Esophagus muscularis mucosa (tissue), 4 donors: ENCODE results near the gene MCTP2. TPM values are rescaled to one million over a fixed set of nuclear protein-coding genes. Genes with fewer than 3 reads are reported as not detected.
"Not testable (repeated sequence)": the region's sequence is repeated elsewhere in the genome, so short reads cannot be mapped to it uniquely, and the experiment has no call there.

Experiments
- DNase-seq: peaks from one replicate; pipeline ENCODE4 v3.0.0-alpha.2; 2017; ENCODE audit errors: extremely low spot score
- H3K27ac ChIP-seq, 4 donors: fragments of 200-600 bp; sonication (generic); replicated peaks in 1 of 4; 1 replicate in 3 of 4; 2 replicates in 1 of 4; pipeline ENCODE4 v1.5.1; 2016 to 2019; ENCODE audit warnings: mild to moderate bottlenecking in 1 of 4
- H3K27me3 ChIP-seq, 4 donors: fragments of 200-600 bp; sonication (generic); one replicate each; pipeline versions ENCODE4 v1.5.1 to v1.6.0; 2016 to 2019
- H3K36me3 ChIP-seq, 4 donors: fragments of 200-600 bp; sonication (generic); one replicate each; pipeline ENCODE4 v1.5.1; 2016 to 2019
- H3K4me1 ChIP-seq, 4 donors: fragments of 200-600 bp; sonication (generic); one replicate each; pipeline ENCODE4 v1.5.1; 2016 to 2019
- H3K4me3 ChIP-seq, 4 donors: fragments of 200-600 bp; sonication (generic); 1 replicate in 2 of 4; 2 replicates in 2 of 4; pipeline ENCODE4 v1.5.1; 2016 to 2019; ENCODE audit warnings: mild to moderate bottlenecking in 4 of 4, moderate library complexity in 1 of 4
- H3K9me3 ChIP-seq, 4 donors: fragments of 200-600 bp; sonication (generic); 1 replicate in 3 of 4; 2 replicates in 1 of 4; pipeline ENCODE4 v1.5.1; 2016 to 2019
- EP300 ChIP-seq: sonication (generic); formaldehyde crosslinking; IDR thresholded peaks from one replicate; pipeline ENCODE4 v1.6.1; 2017; ENCODE audit warnings: antibody characterized with exemption
- POLR2A ChIP-seq: fragments of 450-650 bp; IDR thresholded peaks from one replicate; pipeline ENCODE4 v1.6.1; 2017; ENCODE audit warnings: antibody characterized with exemption, moderate library complexity, mild to moderate bottlenecking, low read depth
- POLR2AphosphoS5 ChIP-seq, 2 donors: sonication (generic); formaldehyde crosslinking; IDR thresholded peaks; one replicate each; pipeline ENCODE4 v1.6.1; 2017; ENCODE audit warnings: antibody characterized with exemption in 2 of 2
- WGBS: methylation state at CpG from one replicate; pipeline ENCODE4 v1.1.5; 2018; 5-methylcytosine and 5-hydroxymethylcytosine counted together
- intact Hi-C: fragments of 100-400 bp; cut with DNase I; formaldehyde crosslinking; loops from one replicate; pipeline ENCODE4 v1.15.1; 2023
- total RNA-seq, 4 donors: library from RNA; depleted of rRNA; stranded (reverse); fragments of >200 nt; gene quantifications; one replicate each; pipeline versions ENCODE4 v1.1.0 to v1.2.1, GENCODE V29; 2016
- TF ChIP-seq, protein P1 (sequence below), 3 experiments: fragments of 200-600 bp in 2 of 3; fragments of 450-650 bp in 1 of 3; sonication (generic) in 2 of 3; IDR thresholded peaks; one replicate each; pipeline ENCODE4 v1.5.1; 2017 to 2019; ENCODE audit warnings: antibody characterized with exemption in 3 of 3, mild to moderate bottlenecking in 2 of 3, moderate library complexity in 1 of 3

MCTP2 gene
- total RNA-seq, 4 donors from 2014 or later, result 2.4 to 14.6 (median 4.4) TPM

DNA sequence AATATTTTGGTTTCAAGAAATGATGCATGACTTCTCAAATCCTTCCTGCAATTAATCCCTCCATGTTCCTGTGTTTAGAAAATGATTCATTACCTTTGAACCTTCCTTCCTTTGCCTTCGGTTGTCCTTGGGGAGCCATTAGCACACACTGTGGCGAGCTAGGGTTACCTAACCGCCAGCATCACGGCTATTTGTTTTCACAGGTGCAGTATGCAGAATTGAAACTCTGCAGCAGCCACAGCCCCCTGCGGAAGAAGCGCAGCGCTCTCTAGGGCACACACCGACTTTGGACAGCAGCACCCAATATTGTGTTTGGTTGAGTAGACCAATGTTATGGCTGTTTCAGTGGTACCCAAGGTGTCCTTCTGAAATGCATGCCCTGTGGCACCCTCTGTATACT lies 247.4 kb downstream of the MCTP2 start:
- no peaks in the 10 kb centered on the region for H3K27me3 ChIP-seq
- no peak overlapping the region for H3K27ac ChIP-seq
- no peaks in the 10 kb centered on the region for H3K9me3 ChIP-seq
- peaks cover 0 to 16% (median 5%) of the 10 kb centered on the region in 4 donors for H3K4me1 ChIP-seq
- WGBS, result 92% methylated on average over 8 of the region's 8 CpGs
- no peak overlapping the region for H3K4me3 ChIP-seq
- DNase-seq, result no peak
- TF ChIP-seq EP300 (no peak), POLR2AphosphoS5 (IDR thresholded peaks at IDR 0.05) (no peak), POLR2A (no peak)
- TF ChIP-seq, protein P1, sequence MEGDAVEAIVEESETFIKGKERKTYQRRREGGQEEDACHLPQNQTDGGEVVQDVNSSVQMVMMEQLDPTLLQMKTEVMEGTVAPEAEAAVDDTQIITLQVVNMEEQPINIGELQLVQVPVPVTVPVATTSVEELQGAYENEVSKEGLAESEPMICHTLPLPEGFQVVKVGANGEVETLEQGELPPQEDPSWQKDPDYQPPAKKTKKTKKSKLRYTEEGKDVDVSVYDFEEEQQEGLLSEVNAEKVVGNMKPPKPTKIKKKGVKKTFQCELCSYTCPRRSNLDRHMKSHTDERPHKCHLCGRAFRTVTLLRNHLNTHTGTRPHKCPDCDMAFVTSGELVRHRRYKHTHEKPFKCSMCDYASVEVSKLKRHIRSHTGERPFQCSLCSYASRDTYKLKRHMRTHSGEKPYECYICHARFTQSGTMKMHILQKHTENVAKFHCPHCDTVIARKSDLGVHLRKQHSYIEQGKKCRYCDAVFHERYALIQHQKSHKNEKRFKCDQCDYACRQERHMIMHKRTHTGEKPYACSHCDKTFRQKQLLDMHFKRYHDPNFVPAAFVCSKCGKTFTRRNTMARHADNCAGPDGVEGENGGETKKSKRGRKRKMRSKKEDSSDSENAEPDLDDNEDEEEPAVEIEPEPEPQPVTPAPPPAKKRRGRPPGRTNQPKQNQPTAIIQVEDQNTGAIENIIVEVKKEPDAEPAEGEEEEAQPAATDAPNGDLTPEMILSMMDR (IDR thresholded peaks at IDR 0.05), result no peak
- H3K36me3 ChIP-seq, result no peaks in the 10 kb centered on the region
- intact Hi-C loops, result no loop called here

DNA sequence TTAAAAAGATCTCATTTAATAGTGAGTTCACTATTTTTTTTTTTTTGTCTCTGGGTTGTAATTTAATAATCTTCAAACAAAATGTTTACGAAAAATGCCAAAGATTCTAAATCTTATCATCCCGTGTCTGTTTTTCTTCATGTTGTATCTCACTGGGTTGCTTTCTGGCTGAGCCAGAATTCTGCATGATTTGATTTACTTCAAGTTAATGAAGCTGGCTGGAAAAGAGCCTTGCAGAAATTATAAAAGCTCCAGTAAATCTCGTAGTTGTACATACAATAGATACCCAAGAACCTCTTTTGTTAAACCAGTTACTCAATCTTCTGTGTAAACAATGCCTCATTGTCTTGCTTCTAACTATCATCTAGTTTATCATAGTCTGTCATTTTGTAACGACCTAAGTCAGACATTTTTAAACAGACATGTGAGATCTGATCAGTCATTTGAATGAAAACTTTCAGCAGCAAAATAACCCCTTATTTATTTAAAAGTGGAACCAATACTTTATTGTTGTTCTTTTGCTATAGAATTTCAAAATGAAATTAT lies 249.0 kb downstream of the MCTP2 start:
- DNase-seq, result no peak
- Histone ChIP-seq H3K27me3 (no peaks in the 10 kb centered on the region), H3K4me3 (no peak overlapping the region), H3K27ac (no peak overlapping the region), H3K4me1 (peaks cover 0 to 16% (median 5%) of the 10 kb centered on the region in 4 donors), H3K9me3 (no peaks in the 10 kb centered on the region), H3K36me3 (no peaks in the 10 kb centered on the region)
- WGBS, result 35% methylated on average over 4 of the region's 4 CpGs
- intact Hi-C loops, result no loop called here
- TF ChIP-seq POLR2AphosphoS5 (IDR thresholded peaks at IDR 0.05), result no peak
- no peak for TF ChIP-seq POLR2A
- no peak for TF ChIP-seq EP300
- TF ChIP-seq, protein P1 (IDR thresholded peaks at IDR 0.05), result no peak

DNA sequence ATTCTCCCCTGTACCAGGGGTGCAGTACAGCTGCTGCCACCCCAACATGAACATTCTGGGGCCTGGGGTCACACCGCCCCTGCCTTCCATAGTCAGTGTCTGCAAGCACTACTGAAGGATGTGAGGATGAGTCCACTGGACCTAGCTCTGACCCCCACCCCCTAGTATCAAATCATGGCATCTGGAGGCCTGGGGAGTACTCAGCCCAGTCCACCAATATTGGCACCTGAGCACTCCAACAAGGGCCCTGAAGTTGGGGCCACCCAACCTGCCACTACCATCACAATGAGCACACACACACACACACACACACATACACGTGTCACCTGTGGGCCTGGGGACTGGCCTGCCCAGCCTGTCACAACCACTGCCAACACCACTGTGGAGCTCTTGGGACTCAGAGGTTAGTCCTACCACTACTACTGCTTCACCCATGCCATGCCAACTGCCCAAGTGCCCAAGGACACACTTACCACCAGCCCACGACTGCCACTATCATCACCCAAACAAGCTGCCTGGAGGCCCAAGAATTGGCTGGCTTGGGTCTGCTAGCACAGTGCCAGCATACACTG lies 253.9 kb downstream of the MCTP2 start:
- intact Hi-C loops, result no loop called here
- Histone ChIP-seq H3K4me3 (no peak overlapping the region), H3K4me1 (peaks cover 0 to 30% (median 16%) of the 10 kb centered on the region in 4 donors), H3K27ac (no peak overlapping the region), H3K36me3 (no peaks in the 10 kb centered on the region), H3K27me3 (no peaks in the 10 kb centered on the region), H3K9me3 (no peaks in the 10 kb centered on the region)
- no peak for TF ChIP-seq EP300
- TF ChIP-seq, protein P1 (IDR thresholded peaks at IDR 0.05), result no peak
- WGBS, result 100% methylated on average over 1 of the region's 3 CpGs
- DNase-seq, result no peak

DNA sequence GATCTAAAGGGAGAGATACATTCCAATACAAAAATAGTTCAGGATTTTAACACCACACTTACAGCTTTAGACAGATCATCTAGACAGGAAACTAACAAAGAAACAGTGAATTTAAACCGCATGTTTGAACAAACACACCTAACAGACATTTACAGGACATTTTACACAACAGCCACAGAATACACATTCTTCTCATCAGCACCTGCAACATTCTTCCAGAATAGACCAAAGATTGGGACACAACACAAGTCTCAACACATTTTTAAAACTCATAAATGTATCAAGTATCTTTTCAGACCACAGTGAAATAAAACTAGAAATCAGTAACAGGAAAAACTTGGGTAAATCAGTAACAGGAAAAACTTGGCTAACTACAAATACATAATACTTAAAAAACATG lies 256.3 kb downstream of the MCTP2 start:
- WGBS, result 47% methylated on average over 1 of the region's 1 CpG
- no peak for DNase-seq
- H3K4me1 ChIP-seq, result peaks cover 0 to 22% (median 15%) of the 10 kb centered on the region in 4 donors
- no peaks in the 10 kb centered on the region for H3K36me3 ChIP-seq
- intact Hi-C loops, result no loop called here
- H3K4me3 ChIP-seq, result no peak overlapping the region
- no peak overlapping the region for H3K27ac ChIP-seq
- H3K9me3 ChIP-seq, result no peaks in the 10 kb centered on the region
- no peaks in the 10 kb centered on the region for H3K27me3 ChIP-seq
- TF ChIP-seq EP300, result no peak
- TF ChIP-seq POLR2AphosphoS5 (IDR thresholded peaks at IDR 0.05), result no peak
- TF ChIP-seq, protein P1 (IDR thresholded peaks at IDR 0.05), result no peak
- TF ChIP-seq POLR2A, result no peak

DNA sequence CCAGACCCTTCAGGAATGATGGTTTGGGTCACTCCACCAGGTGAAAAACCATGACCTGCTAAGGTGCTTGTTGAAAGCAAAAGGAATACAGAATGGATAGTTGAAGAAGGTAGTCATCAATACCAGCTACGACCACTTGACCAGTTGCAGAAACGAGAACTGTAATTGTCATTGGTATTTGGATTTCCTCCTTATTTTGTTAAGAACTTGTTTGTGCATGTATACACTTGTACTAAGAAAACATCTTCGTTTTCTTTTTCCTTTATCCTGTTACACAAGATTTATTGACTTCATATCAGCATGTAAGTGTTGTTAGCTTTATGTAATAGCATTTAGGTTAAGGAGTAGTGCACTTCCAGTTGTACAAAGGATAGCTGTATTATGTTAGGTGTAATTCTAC lies 261.8 kb downstream of the MCTP2 start:
- Histone ChIP-seq H3K4me1 (peaks cover 0 to 12% (median 9%) of the 10 kb centered on the region in 4 donors), H3K27me3 (no peaks in the 10 kb centered on the region), H3K27ac (no peak overlapping the region), H3K9me3 (no peaks in the 10 kb centered on the region), H3K4me3 (no peak overlapping the region), H3K36me3 (no peaks in the 10 kb centered on the region)
- WGBS, result 89% methylated on average over 3 of the region's 3 CpGs
- DNase-seq, result no peak
- TF ChIP-seq, protein P1 (IDR thresholded peaks at IDR 0.05), result no peak
- TF ChIP-seq POLR2AphosphoS5 (IDR thresholded peaks at IDR 0.05) (no peak), POLR2A (no peak), EP300 (no peak)
- intact Hi-C loops, result no loop called here

DNA sequence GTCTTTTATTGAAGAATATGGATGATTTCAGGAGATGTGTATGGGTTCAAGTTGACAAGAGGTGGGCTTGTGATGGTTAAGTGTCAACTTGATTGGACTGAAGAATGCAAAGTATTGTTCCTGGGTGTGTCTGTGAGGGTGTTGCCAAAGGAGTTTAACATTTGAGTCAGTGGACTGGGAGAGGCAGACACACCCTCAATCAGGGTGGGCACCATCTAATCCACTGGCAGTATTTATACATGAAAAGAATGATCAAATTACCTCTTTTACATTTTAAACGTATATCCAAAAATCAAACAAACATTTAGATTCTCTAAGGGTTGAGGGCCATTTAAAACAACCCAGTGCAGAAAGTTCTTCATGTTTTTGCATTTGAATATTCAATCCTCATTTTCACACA lies 262.2 kb downstream of the MCTP2 start:
- H3K4me3 ChIP-seq, H3K27ac ChIP-seq, H3K27me3 ChIP-seq, H3K9me3 ChIP-seq, intact Hi-C loops, H3K36me3 ChIP-seq, DNase-seq: not testable (repeated sequence)
- WGBS, result 70% methylated on average over 1 of the region's 1 CpG
- peaks cover 0 to 11% (median 7%) of the 10 kb centered on the region in 4 donors for H3K4me1 ChIP-seq
